Panc1 (cell line): ENCODE measurements around the gene GGCX. TPM values are rescaled to one million over a fixed set of nuclear protein-coding genes. Genes with fewer than 3 reads are reported as not detected.
A peak's percentile ranks its signal among the peaks of the same experiment; 100 is the strongest.
"Not testable (repeated sequence)": the region's sequence is repeated elsewhere in the genome, so short reads cannot be mapped to it uniquely, and the experiment has no call there.

Source experiments
- ATAC-seq: fragments of 200-7000 bp; cut with Tn5 transposase; 2 replicates; pipeline ENCODE4 v1.9.1; 2020; ENCODE audit warnings: mild to moderate bottlenecking, moderate library complexity
- BruUV-seq: library from RNA; stranded (reverse); fragments of 400-500 nt; replicated peaks from 2 replicates; lab custom pipeline; 2021; lab: Mats Ljungman, UMichigan
- CTCF ChIA-PET: fragments of 300-600 bp; sonication (Branson Sonifier 250); formaldehyde crosslinking; loops from one replicate; lab custom pipeline; 2022; ENCODE audit warnings: antibody characterized with exemption; lab: Charles Lee
- POLR2A ChIA-PET: fragments of 300-600 bp; sonication (Branson Sonifier 250); formaldehyde crosslinking; loops from one replicate; lab custom pipeline; 2022; ENCODE audit warnings: antibody characterized with exemption; lab: Charles Lee
- DNase-seq: peaks from one replicate; pipeline ENCODE4 v3.0.0-alpha.2; 2010; ENCODE audit warnings: low read depth, low spot score
- H3K27ac ChIP-seq: 2 replicates; pipeline ENCODE4 v1.5.1; 2011; ENCODE audit warnings: mild to moderate bottlenecking, low read length, inconsistent platforms
- H3K27me3 ChIP-seq: fragments of 200-500 bp; sonication (Bioruptor generic); 2 replicates; pipeline ENCODE4 v1.6.0; 2014; ENCODE audit warnings: low read length, inconsistent platforms; ENCODE audit not compliant: control insufficient read depth, insufficient read depth
- H3K36me3 ChIP-seq: fragments of 200-500 bp; sonication (Bioruptor generic); 2 replicates; pipeline ENCODE4 v1.5.1; 2014; ENCODE audit warnings: inconsistent platforms, mild to moderate bottlenecking, low read length, moderate library complexity; ENCODE audit not compliant: control insufficient read depth, insufficient read depth
- H3K4me1 ChIP-seq: 2 replicates; pipeline ENCODE4 v1.5.1; 2011; ENCODE audit warnings: inconsistent platforms, mild to moderate bottlenecking, low read length, moderate library complexity; ENCODE audit not compliant: control insufficient read depth, insufficient read depth
- H3K4me3 ChIP-seq, 2 experiments: 2 replicates each; pipeline ENCODE4 v1.5.1; 2011 to 2012; ENCODE audit warnings: low read depth in 2 of 2, low read length in 2 of 2, mild to moderate bottlenecking in 2 of 2, inconsistent platforms in 1 of 2, moderate library complexity in 1 of 2
- H3K9me3 ChIP-seq: fragments of 200-500 bp; sonication (Bioruptor generic); 2 replicates; pipeline ENCODE4 v1.5.1; 2014; ENCODE audit warnings: low read depth, mild to moderate bottlenecking, inconsistent platforms, low read length, moderate library complexity; ENCODE audit not compliant: control insufficient read depth, insufficient read depth
- POLR2AphosphoS5 ChIP-seq: IDR thresholded peaks from 2 replicates; pipeline ENCODE4 v1.6.1; 2012; ENCODE audit warnings: mild to moderate bottlenecking, low read depth, low read length, moderate library complexity
- SIN3A ChIP-seq: IDR thresholded peaks from 2 replicates; pipeline ENCODE4 v1.6.1; 2012; ENCODE audit warnings: low read depth, mild to moderate bottlenecking, low read length, moderate library complexity, borderline replicate concordance; ENCODE audit not compliant: insufficient read depth
- TCF7L2 ChIP-seq: IDR thresholded peaks from 2 replicates; pipeline ENCODE4 v1.6.1; 2011; ENCODE audit warnings: mild to moderate bottlenecking, low read depth, low read length, inconsistent platforms
- in situ Hi-C: cut with HindIII; loops from 2 replicates; pipeline ENCODE4 v1.10.0; 2016; ENCODE audit warnings: low sequenced_read_pairs, low pct_unique_long_range_greater_than_20kb
- intact Hi-C: fragments of 100-400 bp; cut with micrococcal nuclease; formaldehyde crosslinking; loops from one replicate; pipeline ENCODE4 v1.10.0; 2022; ENCODE audit not compliant: unreplicated experiment
- total RNA-seq: library from RNA; stranded (reverse); gene quantifications from one replicate; pipeline ENCODE4 v1.2.1, GENCODE V29; 2021; ENCODE audit not compliant: unreplicated experiment
- TF ChIP-seq, protein P1 (sequence below): fragments of 450-650 bp; IDR thresholded peaks from 2 replicates; pipeline ENCODE4 v1.5.1; 2017; ENCODE audit warnings: mild to moderate bottlenecking
- TF ChIP-seq, protein P2 (sequence below), 2 experiments: IDR thresholded peaks; 2 replicates each; pipeline ENCODE4 v1.6.1; 2011 to 2012; ENCODE audit warnings: low read depth in 2 of 2, control low read depth in 1 of 2, low read length in 1 of 2, mild to moderate bottlenecking in 1 of 2, moderate library complexity in 1 of 2; ENCODE audit not compliant: insufficient read depth in 1 of 2

The GGCX gene
- total RNA-seq, 1 experiment from 2014 or later: 64.1 TPM

DNA sequence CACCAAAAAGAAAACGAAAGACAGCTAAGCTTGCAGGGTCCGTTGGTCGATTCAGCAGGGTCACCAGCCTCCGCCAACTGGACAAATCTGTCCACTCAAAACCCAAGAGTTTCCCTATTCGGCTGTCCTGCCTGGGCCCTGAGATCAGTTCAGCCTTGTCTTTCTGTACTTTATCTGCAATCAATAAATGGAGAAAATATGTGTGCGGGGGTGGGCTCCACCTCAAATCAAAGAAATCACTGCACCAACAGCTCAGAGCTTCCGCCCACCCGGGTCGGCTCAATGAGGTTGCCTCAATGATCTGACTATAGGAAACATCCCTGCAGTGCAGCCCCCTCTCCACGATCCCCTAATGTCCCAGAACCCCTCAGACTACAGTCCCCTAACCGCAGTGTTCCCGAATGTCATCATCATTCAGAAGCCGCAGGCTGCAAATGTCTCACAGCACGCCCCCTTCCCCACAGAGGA, 447 bp downstream of the GGCX start:
- TF ChIP-seq POLR2AphosphoS5: no peak
- no peak for TF ChIP-seq SIN3A
- TF ChIP-seq, protein P1, sequence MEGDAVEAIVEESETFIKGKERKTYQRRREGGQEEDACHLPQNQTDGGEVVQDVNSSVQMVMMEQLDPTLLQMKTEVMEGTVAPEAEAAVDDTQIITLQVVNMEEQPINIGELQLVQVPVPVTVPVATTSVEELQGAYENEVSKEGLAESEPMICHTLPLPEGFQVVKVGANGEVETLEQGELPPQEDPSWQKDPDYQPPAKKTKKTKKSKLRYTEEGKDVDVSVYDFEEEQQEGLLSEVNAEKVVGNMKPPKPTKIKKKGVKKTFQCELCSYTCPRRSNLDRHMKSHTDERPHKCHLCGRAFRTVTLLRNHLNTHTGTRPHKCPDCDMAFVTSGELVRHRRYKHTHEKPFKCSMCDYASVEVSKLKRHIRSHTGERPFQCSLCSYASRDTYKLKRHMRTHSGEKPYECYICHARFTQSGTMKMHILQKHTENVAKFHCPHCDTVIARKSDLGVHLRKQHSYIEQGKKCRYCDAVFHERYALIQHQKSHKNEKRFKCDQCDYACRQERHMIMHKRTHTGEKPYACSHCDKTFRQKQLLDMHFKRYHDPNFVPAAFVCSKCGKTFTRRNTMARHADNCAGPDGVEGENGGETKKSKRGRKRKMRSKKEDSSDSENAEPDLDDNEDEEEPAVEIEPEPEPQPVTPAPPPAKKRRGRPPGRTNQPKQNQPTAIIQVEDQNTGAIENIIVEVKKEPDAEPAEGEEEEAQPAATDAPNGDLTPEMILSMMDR: no peak
- TF ChIP-seq, protein P2, sequence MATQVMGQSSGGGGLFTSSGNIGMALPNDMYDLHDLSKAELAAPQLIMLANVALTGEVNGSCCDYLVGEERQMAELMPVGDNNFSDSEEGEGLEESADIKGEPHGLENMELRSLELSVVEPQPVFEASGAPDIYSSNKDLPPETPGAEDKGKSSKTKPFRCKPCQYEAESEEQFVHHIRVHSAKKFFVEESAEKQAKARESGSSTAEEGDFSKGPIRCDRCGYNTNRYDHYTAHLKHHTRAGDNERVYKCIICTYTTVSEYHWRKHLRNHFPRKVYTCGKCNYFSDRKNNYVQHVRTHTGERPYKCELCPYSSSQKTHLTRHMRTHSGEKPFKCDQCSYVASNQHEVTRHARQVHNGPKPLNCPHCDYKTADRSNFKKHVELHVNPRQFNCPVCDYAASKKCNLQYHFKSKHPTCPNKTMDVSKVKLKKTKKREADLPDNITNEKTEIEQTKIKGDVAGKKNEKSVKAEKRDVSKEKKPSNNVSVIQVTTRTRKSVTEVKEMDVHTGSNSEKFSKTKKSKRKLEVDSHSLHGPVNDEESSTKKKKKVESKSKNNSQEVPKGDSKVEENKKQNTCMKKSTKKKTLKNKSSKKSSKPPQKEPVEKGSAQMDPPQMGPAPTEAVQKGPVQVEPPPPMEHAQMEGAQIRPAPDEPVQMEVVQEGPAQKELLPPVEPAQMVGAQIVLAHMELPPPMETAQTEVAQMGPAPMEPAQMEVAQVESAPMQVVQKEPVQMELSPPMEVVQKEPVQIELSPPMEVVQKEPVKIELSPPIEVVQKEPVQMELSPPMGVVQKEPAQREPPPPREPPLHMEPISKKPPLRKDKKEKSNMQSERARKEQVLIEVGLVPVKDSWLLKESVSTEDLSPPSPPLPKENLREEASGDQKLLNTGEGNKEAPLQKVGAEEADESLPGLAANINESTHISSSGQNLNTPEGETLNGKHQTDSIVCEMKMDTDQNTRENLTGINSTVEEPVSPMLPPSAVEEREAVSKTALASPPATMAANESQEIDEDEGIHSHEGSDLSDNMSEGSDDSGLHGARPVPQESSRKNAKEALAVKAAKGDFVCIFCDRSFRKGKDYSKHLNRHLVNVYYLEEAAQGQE (IDR thresholded peaks at IDR 0.05; ENCODE audit: insufficient read depth in 1 of 2, low read depth in 2 of 2, low read length in 1 of 2): no peak
- TF ChIP-seq TCF7L2: no peak
- Histone ChIP-seq H3K4me3 (peak overlapping the region; percentile 71 to 95), H3K9me3 (no peaks in the 10 kb centered on the region), H3K4me1 (peaks cover 6% of the 10 kb centered on the region; the same call in 1 of the 2 replicates), H3K27me3 (no peaks in the 10 kb centered on the region), H3K36me3 (peaks cover 4% of the 10 kb centered on the region; the same call in 1 of the 2 replicates), H3K27ac (peak overlapping the region; percentile 73)
- ChIA-PET POLR2A (interaction anchor here (0.6 to 0.7 kb wide), 3 partner anchors 11 to 503 kb away, joined by 3 to 13 read pairs (median 8); no protein-coding TSS in a partner anchor), CTCF (interaction anchor here (0.6 to 0.7 kb wide), 2 partner anchors 40 to 140 kb away, joined by 6 to 9 read pairs; no protein-coding TSS in a partner anchor)
- intact Hi-C loops: loop anchor here (2.0 kb wide), 1 partner anchor 48 kb away; no protein-coding TSS in a partner anchor
- in situ Hi-C loops: no loop called here
- ATAC-seq: no peak; the same call in 1 of the 2 replicates
- no TSS peak for BruUV-seq
- DNase-seq: no peak

DNA sequence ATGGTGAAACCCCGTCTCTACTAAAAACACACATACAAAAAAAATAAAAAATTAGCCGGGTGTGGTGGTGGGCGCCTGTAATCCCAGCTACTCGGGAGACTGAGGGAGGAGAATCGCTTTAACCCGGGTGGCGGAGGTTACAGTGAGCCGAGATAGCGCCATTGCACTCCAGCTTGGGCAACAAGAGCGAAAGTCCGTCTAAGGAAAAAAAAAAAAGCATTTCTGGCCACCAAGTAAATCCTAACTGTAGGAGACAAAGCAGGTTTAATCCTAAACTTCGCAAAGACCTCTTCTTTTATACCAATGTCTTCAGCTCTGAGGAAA, 928 bp downstream of the GGCX start:
- H3K4me1 ChIP-seq, H3K27me3 ChIP-seq, BruUV-seq, CTCF ChIA-PET, in situ Hi-C loops, H3K36me3 ChIP-seq, ATAC-seq, H3K9me3 ChIP-seq, DNase-seq: not testable (repeated sequence)
- POLR2A ChIA-PET: interaction anchor here (0.6 kb wide), 1 partner anchor 11 kb away, joined by 3 read pairs; no protein-coding TSS in a partner anchor
- H3K4me3 ChIP-seq: peak overlapping the region; percentile 71 to 95
- H3K27ac ChIP-seq: peak overlapping the region; percentile 73
- intact Hi-C loops: loop anchor here (2.0 kb wide), 1 partner anchor 48 kb away; no protein-coding TSS in a partner anchor

DNA sequence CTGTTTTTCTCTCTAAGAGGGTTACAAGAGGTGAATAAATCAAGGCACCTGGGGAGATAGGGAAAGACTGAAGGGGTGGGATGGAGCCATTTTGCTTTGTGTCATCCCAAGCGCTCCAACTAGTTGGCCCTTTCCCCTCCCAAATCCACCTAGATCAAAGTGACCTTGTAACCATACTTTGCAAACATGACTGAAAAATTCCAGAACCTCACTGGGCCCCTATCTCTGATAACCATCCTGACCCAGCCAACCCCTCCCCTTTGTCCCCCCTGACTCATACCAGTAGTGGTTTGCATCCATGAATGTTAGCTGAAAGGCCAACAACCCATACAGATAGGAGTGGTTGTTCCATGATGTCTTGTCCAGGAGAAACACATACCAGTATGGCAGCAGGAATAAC, 3.1 kb downstream of the GGCX start:
- H3K27ac ChIP-seq: no peak overlapping the region
- H3K36me3 ChIP-seq: peaks cover 6% of the 10 kb centered on the region; the same call in 1 of the 2 replicates
- TF ChIP-seq TCF7L2 (no peak), SIN3A (no peak), POLR2AphosphoS5 (no peak)
- TF ChIP-seq, protein P1: no peak
- TF ChIP-seq, protein P2 (IDR thresholded peaks at IDR 0.05; ENCODE audit: insufficient read depth in 1 of 2, low read depth in 2 of 2, low read length in 1 of 2): no peak
- H3K9me3 ChIP-seq: no peaks in the 10 kb centered on the region
- peaks cover 6% of the 10 kb centered on the region; the same call in 1 of the 2 replicates for H3K4me1 ChIP-seq
- DNase-seq (no peak), ATAC-seq (no peak)
- POLR2A ChIA-PET: no interaction called here
- H3K27me3 ChIP-seq: no peaks in the 10 kb centered on the region
- intact Hi-C loops: no loop called here
- no TSS peak for BruUV-seq
- CTCF ChIA-PET: no interaction called here
- in situ Hi-C loops: no loop called here
- no peak overlapping the region for H3K4me3 ChIP-seq
